GM10248 (cell line): ENCODE results near the gene CCDC92.

Experiments used
- CTCF ChIA-PET: fragments of 300-600 bp; sonication (Branson Sonifier 250); formaldehyde crosslinking; extraction: SDS; loops from one replicate; lab custom pipeline; 2021; ENCODE audit warnings: antibody characterized with exemption; lab: Yijun Ruan, JAX
- POLR2A ChIA-PET: fragments of 350-650 bp; sonication (Branson Sonifier 250); formaldehyde crosslinking; extraction: SDS; loops from one replicate; lab custom pipeline; 2020; ENCODE audit warnings: antibody characterized with exemption; lab: Yijun Ruan, JAX
- DNase-seq: peaks from one replicate; pipeline ENCODE4 v3.0.0; 2012; ENCODE audit errors: extremely low spot score
- CTCF ChIP-seq: IDR thresholded peaks from 2 replicates; pipeline ENCODE4 v1.5.1; 2012; ENCODE audit warnings: mild to moderate bottlenecking, low read depth; ENCODE audit errors: extremely low read depth, missing control alignments, control extremely low read depth

Gene CCDC92

DNA sequence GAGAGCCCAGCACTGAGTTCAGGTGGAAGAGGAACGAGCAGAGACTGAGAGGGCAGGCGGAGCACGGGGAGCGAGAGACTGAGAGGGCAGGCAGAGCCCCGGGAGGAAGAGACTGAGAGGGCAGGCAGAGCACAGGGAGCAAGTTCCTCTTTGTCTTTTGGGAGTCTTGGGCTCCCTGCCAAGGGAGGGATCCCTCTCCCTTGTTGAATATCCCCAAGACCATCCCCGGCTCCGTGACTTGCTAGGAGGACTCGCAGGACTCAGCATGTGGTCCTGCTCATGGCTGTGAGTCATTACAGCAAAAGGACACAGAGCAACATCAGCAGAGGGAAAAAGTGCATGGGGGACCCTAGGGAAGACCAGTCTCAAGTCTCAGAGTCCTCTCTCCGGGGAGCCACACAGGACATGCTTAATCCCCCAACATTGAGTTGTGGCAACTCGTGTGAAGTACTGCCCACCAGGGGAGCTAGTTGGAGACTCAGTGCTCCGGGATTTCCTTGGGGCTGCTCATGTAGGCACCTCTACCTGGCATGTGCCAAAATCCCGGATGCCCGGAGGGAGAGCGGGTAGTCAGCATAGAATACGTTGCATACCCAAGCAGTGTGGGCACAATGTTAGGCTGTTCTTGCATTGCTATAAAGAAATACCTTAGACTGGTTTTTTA is 81.0 kb downstream of the CCDC92 start:
- POLR2A ChIA-PET: no interaction called here
- DNase-seq: no peak

DNA sequence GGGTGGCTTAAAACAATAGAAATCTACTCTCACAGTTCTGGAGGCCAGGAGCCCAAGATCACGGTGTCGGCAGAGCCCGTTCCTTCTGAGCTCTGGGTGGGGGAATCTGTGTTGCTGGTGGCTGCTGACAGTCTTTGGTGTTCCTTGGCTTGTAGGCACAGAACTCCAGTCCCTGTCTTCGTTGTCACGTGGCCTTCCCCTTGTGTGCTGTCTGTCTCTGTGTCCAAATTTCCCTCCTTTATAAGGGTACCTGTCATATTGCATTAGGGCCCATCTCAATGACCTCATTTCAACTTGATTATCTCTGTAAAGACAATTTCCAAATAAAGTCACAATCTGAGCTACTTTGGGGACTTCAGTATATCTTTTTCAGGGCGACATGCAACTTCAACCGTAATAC is 81.6 kb downstream of the CCDC92 start:
- POLR2A ChIA-PET: no interaction called here
- CTCF ChIA-PET: interaction anchor here (1.5 to 2.0 kb wide), 2 partner anchors 14 to 141 kb away, joined by 3 to 4 read pairs; no protein-coding TSS in a partner anchor
- no peak for TF ChIP-seq CTCF
- DNase-seq: no peak

More for the DNA sequence above, 81.0 kb downstream of the CCDC92 start:
- CTCF ChIA-PET: interaction anchor here (2.0 kb wide), 1 partner anchor 14 kb away, joined by 4 read pairs; no protein-coding TSS in a partner anchor
- TF ChIP-seq CTCF: no peak

- TF ChIP-seq CTCF: no peak
- ChIA-PET POLR2A (no interaction called here), CTCF (interaction anchor here (1.5 to 2.0 kb wide), 2 partner anchors 15 to 142 kb away, joined by 3 to 4 read pairs; no protein-coding TSS in a partner anchor)
- DNase-seq: no peak
These were observed 82.1 kb downstream of the CCDC92 start for GRCh38 chr12:123890536-123890902.

- ChIA-PET POLR2A (no interaction called here), CTCF (interaction anchor here (1.2 to 2.0 kb wide), 3 partner anchors 11 to 142 kb away, joined by 3 to 4 read pairs (median 3); no protein-coding TSS in a partner anchor)
- TF ChIP-seq CTCF: no peak
- DNase-seq: no peak
These were observed 82.6 kb downstream of the CCDC92 start for GRCh38 chr12:123889848-123890535.

GRCh38 chr12:123888989-123889388 is 83.6 kb downstream of the CCDC92 start:
- CTCF ChIA-PET: interaction anchor here (1.2 kb wide), 1 partner anchor 10 kb away, joined by 3 read pairs; no protein-coding TSS in a partner anchor
- POLR2A ChIA-PET: no interaction called here
- no peak for TF ChIP-seq CTCF
- DNase-seq: no peak

GRCh38 chr12:123886931-123887582 is 85.6 kb downstream of the CCDC92 start:
- ChIA-PET CTCF (no interaction called here), POLR2A (no interaction called here)
- no peak for TF ChIP-seq CTCF
- no peak for DNase-seq
